Measurements from ENCODE around the gene LMBR1L.

DNA sequence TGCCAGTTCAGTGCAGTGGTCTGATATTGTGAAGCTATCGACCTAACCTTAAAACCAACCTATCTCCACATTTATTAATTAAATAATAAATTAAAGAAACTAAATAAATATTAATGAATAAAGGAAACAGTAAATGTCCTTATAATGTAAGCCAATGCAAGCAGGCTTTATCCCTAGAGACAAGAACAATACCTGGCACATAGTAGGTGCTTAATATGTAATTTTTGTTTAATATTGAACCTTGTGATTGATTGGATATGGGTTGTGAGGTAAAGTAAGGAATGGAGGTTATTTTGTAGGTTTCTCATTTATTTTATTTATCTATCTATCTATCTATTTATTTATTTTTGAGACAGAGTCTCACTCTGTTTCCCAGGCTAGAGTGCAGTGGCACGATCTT lies 28.4 kb upstream of the LMBR1L start:
- TF ChIP-seq, protein P1, sequence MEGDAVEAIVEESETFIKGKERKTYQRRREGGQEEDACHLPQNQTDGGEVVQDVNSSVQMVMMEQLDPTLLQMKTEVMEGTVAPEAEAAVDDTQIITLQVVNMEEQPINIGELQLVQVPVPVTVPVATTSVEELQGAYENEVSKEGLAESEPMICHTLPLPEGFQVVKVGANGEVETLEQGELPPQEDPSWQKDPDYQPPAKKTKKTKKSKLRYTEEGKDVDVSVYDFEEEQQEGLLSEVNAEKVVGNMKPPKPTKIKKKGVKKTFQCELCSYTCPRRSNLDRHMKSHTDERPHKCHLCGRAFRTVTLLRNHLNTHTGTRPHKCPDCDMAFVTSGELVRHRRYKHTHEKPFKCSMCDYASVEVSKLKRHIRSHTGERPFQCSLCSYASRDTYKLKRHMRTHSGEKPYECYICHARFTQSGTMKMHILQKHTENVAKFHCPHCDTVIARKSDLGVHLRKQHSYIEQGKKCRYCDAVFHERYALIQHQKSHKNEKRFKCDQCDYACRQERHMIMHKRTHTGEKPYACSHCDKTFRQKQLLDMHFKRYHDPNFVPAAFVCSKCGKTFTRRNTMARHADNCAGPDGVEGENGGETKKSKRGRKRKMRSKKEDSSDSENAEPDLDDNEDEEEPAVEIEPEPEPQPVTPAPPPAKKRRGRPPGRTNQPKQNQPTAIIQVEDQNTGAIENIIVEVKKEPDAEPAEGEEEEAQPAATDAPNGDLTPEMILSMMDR (conservative IDR thresholded peaks at IDR 0.05), result no peak
- TF ChIP-seq ZFX (IDR thresholded peaks at IDR 0.05), result no peak
